ENCODE data around the gene SLC22A14. TPM values are rescaled to one million over a fixed set of nuclear protein-coding genes. Genes with fewer than 3 reads are reported as not detected.

SLC22A14 gene
- total RNA-seq, 1 experiment from 2014 or later: 0.22 TPM

DNA sequence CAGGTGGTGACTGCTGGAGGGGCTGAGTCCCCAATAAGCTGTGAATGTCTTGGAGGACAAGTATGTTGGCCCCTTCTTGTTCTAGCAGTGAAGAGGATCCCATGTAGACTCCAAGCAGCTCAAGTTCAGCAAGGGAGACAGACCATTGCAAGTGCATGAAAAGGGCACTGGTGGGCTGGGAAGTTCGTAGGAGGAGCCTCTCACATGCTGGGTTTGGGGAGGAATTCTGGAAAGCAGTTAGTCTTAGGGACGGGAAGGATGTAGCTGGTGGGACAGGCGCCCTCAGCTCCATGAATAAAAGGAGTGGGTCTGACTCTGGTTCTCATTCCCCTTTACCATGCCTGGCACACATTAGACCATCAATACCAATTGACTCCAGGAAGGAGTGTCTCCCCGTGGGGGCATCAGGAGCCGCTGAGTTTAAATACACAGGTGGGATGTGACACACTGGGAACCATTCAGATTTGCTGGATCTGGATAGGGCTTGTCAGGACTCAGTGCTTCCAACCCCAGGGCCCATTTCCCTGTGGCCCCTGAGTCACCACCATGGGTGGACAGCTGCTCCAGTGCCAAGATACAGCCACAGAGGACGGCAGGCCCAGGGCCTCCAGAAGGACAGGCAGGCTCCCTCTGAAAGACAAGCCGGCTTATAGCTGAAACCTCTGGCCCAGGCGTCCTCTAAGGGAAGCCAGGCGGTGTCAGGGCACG, 63.9 kb downstream of the SLC22A14 start:
- DNase-seq (ENCODE audit: low read depth, low spot score): no peak
- CTCF ChIA-PET: interaction anchor here (0.7 to 1.7 kb wide), 12 partner anchors 9 to 371 kb away, joined by 3 to 10 read pairs (median 3); partner anchors contain the start of genes ACAA1 and ACVR2B
- no peaks in the 10 kb centered on the region for H4K20me1 ChIP-seq (ENCODE audit: insufficient read depth)
- no peak; the same call in 1 of the 2 replicates for ATAC-seq
- POLR2A ChIA-PET: interaction anchor here (1.0 to 1.6 kb wide), 4 partner anchors 8 to 209 kb away, joined by 3 to 4 read pairs (median 3); partner anchors contain the start of genes ACAA1 and ACVR2B
- H3K27ac ChIP-seq (ENCODE audit: low read depth, low read length): no peak overlapping the region; the same call in 1 of the 2 replicates
- BruUV-seq (replicated peaks): no TSS peak
- peaks cover 40% of the 10 kb centered on the region for H3K79me2 ChIP-seq (ENCODE audit: insufficient read depth, low read length)
- H3K4me3 ChIP-seq (replicated peaks in 1 of 2; ENCODE audit: low read depth in 1 of 2, low read length in 2 of 2): peak overlapping the region; percentile 77 to 87; a peak in 3 of 4 replicates
- TF ChIP-seq CEBPB (IDR thresholded peaks at IDR 0.05; ENCODE audit: low read depth) (no peak), ATF3 (IDR thresholded peaks at IDR 0.05) (no peak), SRF (IDR thresholded peaks at IDR 0.05; ENCODE audit: low read depth) (no peak), POLR2A (IDR thresholded peaks at IDR 0.05; ENCODE audit: borderline replicate concordance, extremely low read depth, insufficient read depth, insufficient read length) (no peak)
- TF ChIP-seq, protein P1, sequence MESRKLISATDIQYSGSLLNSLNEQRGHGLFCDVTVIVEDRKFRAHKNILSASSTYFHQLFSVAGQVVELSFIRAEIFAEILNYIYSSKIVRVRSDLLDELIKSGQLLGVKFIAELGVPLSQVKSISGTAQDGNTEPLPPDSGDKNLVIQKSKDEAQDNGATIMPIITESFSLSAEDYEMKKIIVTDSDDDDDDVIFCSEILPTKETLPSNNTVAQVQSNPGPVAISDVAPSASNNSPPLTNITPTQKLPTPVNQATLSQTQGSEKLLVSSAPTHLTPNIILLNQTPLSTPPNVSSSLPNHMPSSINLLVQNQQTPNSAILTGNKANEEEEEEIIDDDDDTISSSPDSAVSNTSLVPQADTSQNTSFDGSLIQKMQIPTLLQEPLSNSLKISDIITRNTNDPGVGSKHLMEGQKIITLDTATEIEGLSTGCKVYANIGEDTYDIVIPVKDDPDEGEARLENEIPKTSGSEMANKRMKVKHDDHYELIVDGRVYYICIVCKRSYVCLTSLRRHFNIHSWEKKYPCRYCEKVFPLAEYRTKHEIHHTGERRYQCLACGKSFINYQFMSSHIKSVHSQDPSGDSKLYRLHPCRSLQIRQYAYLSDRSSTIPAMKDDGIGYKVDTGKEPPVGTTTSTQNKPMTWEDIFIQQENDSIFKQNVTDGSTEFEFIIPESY (IDR thresholded peaks at IDR 0.05; ENCODE audit: extremely low read depth, insufficient replicate concordance, low read length): no peak
- TF ChIP-seq, protein P2, sequence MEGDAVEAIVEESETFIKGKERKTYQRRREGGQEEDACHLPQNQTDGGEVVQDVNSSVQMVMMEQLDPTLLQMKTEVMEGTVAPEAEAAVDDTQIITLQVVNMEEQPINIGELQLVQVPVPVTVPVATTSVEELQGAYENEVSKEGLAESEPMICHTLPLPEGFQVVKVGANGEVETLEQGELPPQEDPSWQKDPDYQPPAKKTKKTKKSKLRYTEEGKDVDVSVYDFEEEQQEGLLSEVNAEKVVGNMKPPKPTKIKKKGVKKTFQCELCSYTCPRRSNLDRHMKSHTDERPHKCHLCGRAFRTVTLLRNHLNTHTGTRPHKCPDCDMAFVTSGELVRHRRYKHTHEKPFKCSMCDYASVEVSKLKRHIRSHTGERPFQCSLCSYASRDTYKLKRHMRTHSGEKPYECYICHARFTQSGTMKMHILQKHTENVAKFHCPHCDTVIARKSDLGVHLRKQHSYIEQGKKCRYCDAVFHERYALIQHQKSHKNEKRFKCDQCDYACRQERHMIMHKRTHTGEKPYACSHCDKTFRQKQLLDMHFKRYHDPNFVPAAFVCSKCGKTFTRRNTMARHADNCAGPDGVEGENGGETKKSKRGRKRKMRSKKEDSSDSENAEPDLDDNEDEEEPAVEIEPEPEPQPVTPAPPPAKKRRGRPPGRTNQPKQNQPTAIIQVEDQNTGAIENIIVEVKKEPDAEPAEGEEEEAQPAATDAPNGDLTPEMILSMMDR (IDR thresholded peaks at IDR 0.05 in 2 of 3, conservative IDR thresholded peaks at IDR 0.05 in 1 of 3; ENCODE audit: borderline replicate concordance in 1 of 3, insufficient read depth in 1 of 3, low read depth in 2 of 3, low read length in 2 of 3): no peak
- TF ChIP-seq, protein P3, sequence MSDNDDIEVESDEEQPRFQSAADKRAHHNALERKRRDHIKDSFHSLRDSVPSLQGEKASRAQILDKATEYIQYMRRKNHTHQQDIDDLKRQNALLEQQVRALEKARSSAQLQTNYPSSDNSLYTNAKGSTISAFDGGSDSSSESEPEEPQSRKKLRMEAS (IDR thresholded peaks at IDR 0.05): no peak
- intact Hi-C loops (cut with micrococcal nuclease): loop anchor here (2.0 to 10.0 kb wide), 4 partner anchors 135 to 371 kb away; no protein-coding TSS in a partner anchor
- H3K9ac ChIP-seq (ENCODE audit: low read length): peak overlapping the region; percentile 91
- peaks cover 0 to 8% of the 10 kb centered on the region in 2 experiments; a peak in 2 of 4 replicates for H3K36me3 ChIP-seq (ENCODE audit: control insufficient read depth in 1 of 2, insufficient read depth in 2 of 2, low read length in 2 of 2)
- no peaks in the 10 kb centered on the region for H3K9me2 ChIP-seq (ENCODE audit: insufficient read depth)
- H3K4me1 ChIP-seq (ENCODE audit: control insufficient read depth in 1 of 2, insufficient read depth in 2 of 2, low read length in 2 of 2): peaks cover 0 to 34% of the 10 kb centered on the region in 2 experiments; a peak in 2 of 4 replicates
- H3K9me3 ChIP-seq (ENCODE audit: control insufficient read depth in 1 of 2, insufficient read depth in 1 of 2, low read depth in 1 of 2, low read length in 2 of 2): no peaks in the 10 kb centered on the region
- no peaks in the 10 kb centered on the region for H3K27me3 ChIP-seq (ENCODE audit: insufficient read depth, low read length)
- H2AFZ ChIP-seq (ENCODE audit: low read depth, low read length, poor library complexity, severe bottlenecking): peak overlapping the region; percentile 50
- H3K4me2 ChIP-seq (ENCODE audit: low read length): peak overlapping the region; percentile 95
- RAD21 ChIA-PET (ENCODE audit: low non-redundant PET in 1 of 2, low total read pairs in 2 of 2, uncharacterized antibody in 2 of 2, unreplicated experiment in 2 of 2): no interaction called here
